ENCODE data around the gene MYRIP.
"Not testable (repeated sequence)": the region's sequence is repeated elsewhere in the genome, so short reads cannot be mapped to it uniquely, and the experiment has no call there.

MYRIP gene

DNA sequence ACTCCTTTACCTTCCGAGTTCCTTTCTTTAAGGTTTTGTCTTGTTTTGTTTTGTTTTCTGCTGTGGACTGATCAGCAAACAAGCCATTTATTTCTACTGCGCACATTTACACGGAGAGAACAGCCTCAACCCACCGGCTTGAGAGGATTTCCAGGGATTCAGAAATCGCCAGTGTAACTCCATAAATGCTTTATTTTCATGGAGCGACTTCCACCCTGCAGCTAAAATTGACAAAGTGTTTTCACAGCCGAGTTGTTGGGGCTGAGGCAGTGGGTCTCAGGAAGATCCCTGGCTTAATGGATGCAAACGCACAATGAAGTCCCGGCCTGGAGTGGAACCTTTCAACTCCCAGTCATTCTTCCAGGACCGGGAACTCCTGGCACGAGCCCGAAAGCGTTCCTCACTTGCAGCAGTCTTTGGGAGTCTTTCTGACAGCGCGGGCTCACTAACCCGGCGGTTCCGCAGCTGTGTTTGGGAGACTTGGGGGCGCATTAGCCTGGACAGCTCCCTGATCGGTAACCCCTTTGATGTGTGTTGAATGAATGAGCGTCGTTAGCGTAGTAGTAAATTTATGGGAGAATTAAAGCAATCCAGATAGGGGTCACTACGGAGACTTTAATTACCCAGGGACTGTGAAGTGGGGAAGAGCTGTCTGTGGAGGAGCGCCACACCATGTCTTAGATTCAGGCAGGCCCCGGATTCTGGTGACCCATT, 785 bp upstream of the MYRIP start:
- DNase-seq (ENCODE audit: low read depth): peak; percentile 9

DNA sequence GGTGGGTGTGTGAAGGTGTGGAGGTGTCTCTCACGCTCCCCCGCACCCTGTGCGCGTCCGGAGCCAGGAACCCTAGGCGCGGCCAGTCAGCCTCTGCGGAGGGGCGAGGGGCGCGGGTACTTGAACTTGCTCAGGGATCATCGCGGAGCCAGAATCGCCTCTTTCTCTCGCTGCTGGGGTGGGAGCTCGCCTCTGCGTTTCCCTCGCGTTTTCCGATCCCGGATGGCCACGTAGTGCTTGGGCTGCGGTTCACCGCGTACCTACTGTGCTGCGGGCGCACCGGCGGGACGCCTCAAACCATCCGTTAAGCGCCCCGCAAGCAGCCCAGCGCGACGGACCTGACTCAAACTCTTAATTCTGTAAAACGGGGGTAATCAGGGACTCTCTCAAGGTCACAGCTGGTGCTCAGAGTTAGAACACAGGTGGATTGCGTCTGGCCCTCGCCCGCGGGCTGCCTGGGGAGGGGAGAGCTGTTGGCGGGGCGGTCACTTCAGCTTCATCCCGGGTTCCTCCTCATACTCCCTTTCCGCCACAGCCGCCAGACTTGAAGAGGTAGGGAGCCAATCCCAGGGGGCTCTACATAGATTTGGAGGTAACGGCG, 686 bp downstream of the MYRIP start:
- DNase-seq (ENCODE audit: low read depth): no peak

DNA sequence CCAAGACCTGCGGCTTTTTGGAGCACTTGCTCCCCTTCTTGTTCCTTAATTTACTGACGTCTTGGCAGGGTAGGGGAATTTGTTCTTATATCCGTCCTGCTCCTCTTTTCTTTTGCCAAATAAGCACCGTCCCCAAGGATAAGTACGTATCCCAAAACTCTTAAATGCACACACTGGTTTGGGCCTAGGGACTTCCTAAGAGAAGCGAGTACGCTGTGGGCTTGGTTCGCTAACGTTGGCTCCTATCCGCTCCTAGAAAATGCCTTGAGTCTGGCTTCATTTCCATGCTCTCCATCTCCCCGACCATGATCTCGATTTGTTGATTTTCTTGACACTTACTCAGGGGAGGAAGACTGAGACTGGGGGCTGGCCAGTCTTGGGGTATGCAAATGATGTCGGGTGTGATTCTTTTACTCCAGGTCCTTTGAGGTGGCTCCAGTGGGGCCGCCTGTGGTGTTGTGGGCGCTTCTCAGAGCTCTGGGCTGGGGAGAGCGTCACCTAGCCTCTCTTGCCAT, 1.3 kb downstream of the MYRIP start:
- no peak for DNase-seq (ENCODE audit: low read depth)

DNA sequence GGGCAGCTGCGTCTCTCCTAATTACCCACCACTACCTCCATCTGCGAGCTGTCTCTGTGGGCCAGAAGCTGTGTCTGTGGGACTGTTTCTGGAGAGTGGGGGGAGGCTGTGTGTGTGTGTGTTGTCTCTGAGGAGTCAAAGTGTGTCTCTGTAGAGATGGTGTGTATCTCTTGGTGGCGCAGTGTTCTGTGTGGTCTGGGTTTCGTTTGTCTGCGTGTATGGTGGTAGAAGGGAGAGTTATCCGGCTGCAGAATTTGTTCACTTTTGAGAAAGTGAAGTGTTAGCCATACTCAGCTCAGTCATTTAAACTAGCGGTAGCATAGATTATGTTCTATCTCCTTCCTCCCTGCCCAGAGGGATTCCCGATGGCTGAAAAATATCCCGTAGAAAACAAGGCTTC, 2.2 kb downstream of the MYRIP start:
- DNase-seq (ENCODE audit: low read depth): no peak

DNA sequence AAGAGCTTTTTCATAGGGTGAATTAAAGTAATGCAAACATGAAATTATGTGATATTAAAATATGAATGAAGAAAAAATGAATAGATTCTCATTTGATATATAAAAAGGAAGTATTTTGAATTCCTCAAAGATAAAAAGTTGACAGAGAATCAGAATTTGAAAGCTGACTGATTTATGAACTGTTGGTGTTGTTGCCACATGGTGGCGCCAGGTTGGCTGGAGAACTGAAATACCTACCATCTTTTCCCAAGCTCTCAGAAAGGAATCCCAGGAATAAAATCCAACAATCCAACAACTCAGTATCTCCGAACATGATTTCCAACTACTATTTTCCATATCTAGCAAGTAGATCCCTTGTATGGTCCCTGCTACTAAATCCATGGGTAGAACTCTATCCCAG, 3.1 kb downstream of the MYRIP start:
- peak; percentile 10 for DNase-seq (ENCODE audit: low read depth)

DNA sequence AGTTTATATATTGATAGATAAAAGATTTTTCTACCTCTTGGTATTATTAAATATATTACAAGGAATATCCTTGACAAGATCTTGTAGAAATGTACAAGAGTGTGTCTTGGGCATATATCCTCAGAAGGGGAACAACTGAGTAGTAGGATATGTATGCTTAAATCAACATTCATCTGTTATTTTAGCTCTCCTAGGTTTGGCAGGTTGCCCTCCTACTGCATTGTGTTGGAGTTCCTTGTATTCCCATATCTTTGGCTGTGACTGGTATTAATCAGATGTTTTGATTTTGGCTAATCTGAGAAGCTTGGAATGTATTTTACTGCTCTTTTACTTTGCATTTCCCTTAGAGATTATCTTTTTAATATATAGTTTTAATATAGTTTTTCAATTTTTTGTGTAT, 4.6 kb downstream of the MYRIP start:
- DNase-seq (ENCODE audit: low read depth): peak; percentile 62

DNA sequence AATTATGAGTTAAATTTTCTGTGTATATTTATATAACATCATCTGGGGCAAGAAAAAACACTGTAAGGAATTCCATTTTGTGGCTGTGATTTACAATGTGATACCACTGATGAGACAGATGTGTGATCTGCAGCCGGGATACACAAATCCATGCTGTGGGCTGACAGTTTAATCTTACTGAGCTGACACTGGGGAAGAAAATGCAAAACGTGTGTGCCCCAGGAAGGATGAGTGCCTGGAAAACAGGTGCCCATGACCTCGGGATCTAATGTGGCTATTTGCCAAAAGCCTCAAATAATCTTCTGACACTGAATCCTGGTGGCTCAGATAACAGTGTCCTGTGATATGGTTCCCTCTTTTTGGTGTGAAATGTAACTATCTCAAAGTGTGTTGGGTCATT, 10.5 kb downstream of the MYRIP start:
- peak; percentile 24 for DNase-seq (ENCODE audit: low read depth)

DNA sequence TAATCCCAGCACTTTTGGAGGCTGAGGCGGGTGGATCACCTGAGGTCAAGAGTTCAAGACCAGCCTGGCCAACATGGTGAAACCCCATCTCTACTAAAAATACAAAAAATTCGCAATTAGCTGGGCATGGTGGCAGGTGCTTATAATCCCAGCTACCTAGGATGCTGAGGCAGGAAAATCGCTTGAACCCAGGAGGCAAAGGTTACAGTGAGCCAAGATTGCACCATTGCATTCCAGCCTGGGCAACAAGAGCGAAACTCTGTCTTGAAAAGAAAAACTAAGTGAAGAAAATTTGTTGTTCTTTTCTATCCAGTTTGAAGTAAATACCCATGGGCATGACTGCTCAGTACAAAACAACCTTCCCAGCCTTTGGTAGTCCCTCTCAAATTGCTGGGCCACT, 24.4 kb downstream of the MYRIP start:
- not testable (repeated sequence) for DNase-seq (ENCODE audit: low read depth)

DNA sequence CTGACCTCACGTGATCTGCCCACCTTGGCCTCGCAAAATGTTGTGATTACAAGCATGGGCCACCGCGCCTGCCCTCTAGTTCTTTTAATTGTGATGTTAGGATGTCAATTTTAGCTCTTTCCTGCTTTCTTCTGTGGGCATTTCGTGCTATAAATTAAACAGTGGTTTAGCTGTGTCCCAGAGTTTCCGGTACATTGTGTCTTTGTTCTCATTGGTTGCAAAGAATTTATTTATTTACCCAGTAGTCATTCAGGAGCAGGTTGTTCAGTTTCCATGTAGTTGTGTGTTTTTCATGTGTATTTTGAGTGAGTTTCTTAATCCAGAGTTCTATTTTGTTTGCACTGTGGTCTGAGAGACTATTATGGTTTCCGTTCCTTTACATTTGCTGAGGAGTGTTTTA, 30.1 kb downstream of the MYRIP start:
- no peak for DNase-seq (ENCODE audit: low read depth)

DNA sequence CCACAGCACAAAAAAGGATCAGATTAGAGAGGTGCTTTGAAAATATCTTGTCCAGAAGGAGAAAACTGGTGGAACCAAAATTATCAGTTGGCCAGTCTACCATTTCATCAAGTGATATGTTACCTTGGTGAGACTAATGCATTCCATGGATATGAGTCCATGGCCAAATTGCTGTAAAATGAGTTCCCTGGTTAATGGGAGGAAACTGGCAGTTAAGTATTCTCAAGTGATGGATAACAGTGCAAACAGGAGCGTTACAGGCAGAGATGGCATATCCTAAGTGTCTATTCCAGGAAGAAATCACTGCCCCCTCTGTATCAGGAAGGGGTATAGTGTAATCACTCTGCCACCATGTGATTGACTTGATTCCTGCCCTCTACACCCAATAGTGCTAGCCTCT, 34.0 kb downstream of the MYRIP start:
- no peak for DNase-seq (ENCODE audit: low read depth)

DNA sequence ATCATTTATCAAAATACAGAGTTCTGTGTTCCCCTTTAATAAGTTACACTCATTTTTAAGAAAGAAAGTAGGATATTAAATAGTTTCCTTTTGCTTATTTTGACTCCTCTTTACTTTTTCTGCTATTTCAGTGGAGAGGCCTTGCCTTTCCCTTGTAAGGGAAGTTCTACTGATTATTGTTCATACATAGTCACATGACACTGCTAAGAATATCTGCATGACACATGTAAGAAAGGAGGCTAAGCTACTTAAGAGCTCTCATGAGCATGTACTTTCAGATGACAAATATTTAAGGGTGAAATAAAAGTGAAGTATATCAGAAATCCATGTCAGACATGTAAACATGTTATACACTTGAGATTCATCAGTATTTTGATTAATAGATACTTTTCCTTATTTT, 39.0 kb downstream of the MYRIP start:
- DNase-seq (ENCODE audit: low read depth): no peak

DNA sequence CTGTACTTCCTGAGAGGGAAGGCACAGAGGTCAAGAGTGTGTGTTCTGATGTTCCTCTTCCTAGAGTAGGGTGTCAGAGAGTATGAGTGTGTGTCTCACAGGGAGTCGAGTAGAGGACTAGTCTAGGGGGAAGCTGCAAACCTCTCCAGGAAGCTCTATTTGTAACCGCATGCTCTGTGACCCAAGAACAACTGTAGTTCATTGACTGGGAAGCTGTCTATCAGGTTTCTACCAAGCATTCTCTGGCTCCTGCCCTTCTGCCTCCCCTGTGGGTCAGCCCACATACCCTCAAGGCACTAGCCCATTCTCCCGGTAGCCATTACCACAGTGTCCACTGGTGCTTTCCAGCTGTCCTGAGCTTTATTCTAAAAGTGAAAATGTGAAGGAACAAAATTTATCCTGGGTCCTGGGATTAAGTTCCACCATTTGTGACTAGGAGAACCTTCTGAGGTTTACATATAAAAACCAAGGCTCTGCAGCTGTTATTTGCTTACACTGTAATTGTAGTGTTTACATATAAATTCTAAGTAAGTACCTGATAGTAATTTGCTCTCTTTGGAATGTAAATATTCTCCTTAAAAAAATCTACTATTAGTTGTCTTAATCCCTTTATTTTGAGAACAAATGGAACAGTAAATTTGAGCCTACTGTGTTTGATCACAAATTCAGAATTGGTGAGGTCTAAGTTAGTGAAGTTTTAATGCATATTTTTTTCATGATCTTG, 40.7 kb downstream of the MYRIP start:
- no peak for DNase-seq (ENCODE audit: low read depth)

DNA sequence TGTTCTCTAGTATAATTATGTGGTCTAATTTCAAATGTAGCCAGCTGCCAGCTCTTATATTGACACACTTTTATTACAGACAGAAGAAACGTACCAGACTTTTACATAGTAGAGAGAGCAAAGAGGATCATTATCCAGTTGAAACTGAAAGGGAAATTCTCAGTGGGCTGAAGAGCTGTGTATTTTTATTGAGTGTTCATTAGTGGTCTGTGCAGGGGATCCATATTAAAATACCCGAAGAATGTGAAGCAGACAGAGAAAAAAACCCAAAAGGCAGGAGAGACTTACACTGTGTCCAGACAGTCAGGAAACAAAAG, 41.3 kb downstream of the MYRIP start:
- DNase-seq (ENCODE audit: low read depth): no peak

DNA sequence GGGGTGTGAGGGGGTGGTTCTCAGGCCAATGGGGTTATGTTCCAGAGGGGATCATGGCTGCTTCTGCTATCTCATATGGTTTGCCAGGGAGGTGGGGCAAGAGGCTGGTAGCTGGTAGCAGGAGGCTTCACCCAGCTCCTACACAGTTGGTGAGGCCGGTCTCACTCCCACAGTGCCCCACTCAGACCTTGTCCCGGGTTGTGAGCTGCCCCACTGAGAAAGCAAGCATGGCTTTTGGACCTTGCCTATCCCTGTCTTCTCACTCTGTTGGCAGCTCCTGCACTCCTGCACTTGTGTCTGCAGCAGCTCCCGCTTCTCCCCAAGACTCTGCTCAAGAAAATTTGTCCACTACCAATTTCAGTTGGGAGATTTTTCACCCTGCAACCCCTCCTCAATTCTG, 46.1 kb downstream of the MYRIP start:
- no peak for DNase-seq (ENCODE audit: low read depth)

DNA sequence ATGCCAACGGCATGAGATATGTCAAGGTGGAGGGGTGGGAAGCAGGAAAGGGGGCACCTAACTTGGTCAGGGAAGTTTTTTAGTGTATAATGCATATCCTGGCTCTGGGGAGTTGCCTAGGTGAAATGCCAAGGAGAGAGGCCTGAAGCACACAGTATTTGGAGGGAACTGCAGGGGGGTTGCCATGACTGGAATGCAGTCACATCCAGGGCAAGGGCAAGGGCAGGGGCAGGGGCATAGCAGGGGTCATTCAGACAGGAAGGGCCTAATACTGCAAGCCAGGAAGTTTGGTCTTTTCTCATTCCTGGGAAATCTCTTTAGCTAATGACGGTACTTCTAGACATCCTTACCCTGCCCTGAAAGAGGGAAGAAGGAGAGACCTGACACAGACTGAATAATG, 60.5 kb downstream of the MYRIP start:
- no peak for DNase-seq (ENCODE audit: low read depth)

DNA sequence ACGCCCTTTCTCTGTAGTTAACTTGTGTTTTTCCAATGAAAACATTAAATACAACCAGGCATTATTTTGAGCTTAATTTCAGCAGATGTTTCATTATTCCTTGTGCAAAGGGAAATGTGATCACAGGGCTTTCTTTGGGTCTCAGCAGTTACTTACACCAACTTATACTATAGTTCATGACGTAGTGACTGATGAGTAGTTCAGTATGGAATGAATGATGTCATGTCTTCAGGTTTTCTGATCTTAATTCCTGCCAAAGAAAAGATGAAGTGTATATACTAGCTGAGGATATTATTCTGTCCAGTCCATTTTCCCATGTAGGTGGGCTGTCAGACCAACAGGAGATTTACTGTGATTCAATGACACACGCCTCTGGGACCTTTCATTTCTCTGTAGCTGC, 61.3 kb downstream of the MYRIP start:
- peak; percentile 12 for DNase-seq (ENCODE audit: low read depth)

DNA sequence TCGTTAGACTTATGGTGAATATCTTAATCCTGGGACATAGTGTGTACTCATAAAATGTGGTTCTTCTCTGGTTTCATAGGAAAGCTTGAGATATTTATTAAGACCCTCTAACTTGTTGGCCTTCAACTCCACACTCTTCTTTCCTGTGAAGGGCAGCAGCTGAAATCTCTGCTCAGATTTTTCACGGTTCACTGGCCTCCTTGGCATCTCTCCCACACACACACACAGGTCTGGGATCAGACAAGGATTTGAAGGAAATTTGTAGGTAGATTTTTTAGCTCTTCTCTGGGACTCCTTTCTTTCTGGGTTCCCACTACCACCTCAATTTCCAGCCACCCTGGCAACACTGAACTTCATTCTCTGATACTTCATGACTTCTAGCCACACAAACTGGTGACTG, 70.2 kb downstream of the MYRIP start:
- no peak for DNase-seq (ENCODE audit: low read depth)

DNA sequence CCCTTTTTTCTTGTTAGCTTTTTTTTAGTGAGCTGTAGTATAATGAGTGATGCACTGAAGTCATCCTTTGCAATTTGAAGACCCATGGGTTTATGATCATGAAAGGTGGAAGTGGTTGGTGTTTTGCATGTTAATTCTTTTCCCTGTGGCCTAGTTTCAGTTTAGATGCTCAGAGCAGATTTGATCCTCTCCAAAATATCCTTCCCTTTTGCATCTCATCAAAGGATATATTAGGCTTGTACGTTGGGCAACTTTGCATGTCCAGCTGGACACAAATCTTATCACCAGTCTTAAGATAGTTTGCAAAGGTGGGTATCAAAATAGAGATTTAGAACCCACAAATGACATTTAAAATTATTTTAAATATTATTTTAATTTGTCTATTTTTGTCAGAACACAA, 72.7 kb downstream of the MYRIP start:
- DNase-seq (ENCODE audit: low read depth): no peak

DNA sequence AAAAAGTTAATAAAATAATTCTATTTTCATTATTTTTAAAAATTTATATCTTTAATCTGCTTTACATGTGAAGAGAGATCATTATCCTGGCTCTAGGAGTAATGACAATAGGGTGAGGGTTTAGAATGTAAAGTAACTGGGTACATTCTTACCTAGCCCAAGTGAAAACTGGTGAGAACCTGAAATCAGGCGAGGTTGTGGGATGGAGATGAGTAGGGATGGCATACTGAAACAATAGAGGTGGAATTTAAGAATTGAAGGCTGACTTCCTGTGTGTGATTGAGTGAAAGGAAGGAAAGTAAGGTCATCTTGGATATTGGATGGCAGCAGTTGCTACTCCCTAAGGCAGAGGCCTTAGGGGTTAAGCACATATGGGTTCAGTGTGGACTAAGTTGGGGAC, 82.7 kb downstream of the MYRIP start:
- DNase-seq (ENCODE audit: low read depth): no peak

DNA sequence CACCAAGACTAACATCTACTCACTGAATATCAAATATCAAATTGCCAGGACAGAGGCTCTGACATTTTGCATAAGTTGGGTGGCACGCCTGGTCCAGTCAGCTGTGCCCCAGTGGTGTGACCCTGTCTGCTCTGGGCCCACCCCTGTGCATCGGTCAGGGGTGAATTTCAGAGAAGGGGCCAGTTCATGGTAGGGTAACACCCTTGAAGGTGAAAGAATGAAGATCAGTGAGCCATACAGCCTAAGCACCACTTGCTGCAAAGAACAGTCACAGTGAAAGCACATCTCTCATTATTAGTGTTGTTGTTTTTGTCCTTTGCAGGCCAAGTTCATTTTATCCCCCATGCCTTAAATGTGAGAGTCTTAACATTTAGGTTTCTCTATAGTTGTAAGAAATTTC, 86.8 kb downstream of the MYRIP start:
- DNase-seq (ENCODE audit: low read depth): no peak

DNA sequence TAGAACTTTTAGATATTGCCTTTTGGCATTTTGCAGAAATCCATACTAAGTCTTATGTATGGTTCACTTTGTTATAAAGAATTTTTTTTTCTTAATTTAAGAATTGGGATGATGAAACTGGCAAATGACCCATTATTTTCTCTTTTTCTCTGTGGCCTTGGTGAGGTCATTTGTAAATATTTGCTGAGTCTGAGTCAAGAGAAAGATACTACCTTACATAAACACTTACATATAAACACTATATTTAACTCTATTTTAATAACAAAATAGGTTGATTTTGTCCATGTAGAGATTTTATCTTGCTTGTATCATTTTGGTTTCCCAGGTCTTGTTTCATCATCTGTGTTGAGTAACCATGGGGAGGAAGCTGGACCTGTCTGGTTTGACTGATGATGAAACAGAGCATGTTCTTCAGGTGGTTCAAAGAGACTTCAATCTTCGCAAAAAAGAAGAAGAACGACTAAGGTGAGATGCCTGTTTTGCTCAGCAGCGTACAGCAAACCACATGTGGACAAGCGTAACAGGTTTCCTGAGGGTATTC, 91.1 kb downstream of the MYRIP start:
- no peak for DNase-seq (ENCODE audit: low read depth)

DNA sequence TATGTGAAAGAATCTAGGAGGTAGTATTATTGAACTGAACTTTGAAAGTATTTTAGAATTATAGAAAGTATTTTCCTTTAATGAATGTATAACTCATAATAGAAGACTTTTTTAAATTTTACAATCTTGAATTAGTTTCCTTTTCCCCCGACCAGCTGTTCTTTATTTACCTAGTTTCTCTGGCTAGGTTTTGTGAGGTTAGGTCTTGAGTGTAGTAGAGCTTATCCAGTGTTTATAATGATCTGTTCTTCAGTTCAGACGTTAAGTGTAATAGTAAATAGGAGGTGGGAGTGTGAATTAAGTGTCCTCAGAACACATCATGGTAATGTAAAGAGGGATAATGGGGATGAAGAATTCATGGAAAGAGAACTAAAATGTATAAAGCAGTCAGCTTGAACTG, 93.8 kb downstream of the MYRIP start:
- no peak for DNase-seq (ENCODE audit: low read depth)

DNA sequence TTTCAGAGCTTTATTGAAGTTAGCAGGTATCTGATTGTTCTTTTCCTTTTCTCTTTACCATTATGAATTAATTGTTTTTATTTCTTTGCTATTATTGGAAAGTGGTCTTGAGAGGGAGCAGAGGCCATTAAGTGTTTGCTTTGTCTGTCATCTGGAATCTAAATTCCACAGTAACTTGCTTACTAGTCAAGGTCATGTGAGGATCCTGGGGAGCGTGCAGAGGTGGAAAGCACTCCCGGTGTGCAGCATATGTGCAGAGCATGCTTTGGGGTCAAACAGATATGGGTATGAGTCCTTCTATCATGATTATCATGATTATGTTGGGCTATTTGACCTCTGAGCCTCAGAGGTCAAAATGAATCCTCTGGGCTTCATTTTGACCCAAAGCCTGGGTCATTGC, 96.4 kb downstream of the MYRIP start:
- DNase-seq (ENCODE audit: low read depth): no peak
